Left kidney (tissue), 8 donors: ENCODE results near the gene IGSF22. TPM values are rescaled to one million over a fixed set of nuclear protein-coding genes. Genes with fewer than 3 reads are reported as not detected.

Experiments
- DNase-seq: peaks from one replicate; pipeline ENCODE4 v3.0.0-alpha.2; 2013
- long read RNA-seq, 8 donors: transcript quantifications; one replicate each; lab custom pipeline, GENCODE V29; 2026
- polyA plus RNA-seq: library from polyadenylated mRNA; unstranded; fragments of 120-200 nt; gene quantifications from one replicate; pipeline ENCODE4 v1.2.1, GENCODE V29; 2013; ENCODE audit not compliant: insufficient read length

The IGSF22 gene
- polyA plus RNA-seq, result 1.9 TPM
- long read RNA-seq, donor 1, result 0 reads
- long read RNA-seq, donor 2, result 0 reads
- long read RNA-seq, donor 3, result 0 reads
- long read RNA-seq, donor 4, result 0 reads
- long read RNA-seq, donor 5, result 0 reads
- long read RNA-seq, donor 6, result 0 reads
- long read RNA-seq, donor 7, result 0 reads
- long read RNA-seq, donor 8, result 0 reads

DNA sequence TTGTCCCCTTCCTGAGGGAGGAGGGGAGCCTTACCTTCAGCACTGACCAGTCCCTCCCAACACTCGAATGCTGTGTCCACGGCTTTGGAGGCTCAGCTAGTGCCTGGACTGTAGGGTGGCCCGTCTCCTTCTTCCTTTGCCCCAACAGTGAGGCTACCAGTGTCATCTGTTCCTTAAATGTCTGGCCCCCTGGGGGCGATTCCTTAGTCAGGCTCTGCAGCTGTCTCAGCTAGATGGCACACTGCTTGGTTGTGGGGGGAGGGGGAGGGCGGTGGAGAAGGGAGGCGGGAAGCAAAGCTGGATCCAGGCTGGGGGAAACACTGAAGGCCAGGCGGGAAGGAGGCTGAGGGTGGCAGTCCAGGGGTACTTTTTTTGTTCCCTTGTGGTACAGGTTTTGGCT, at the start of gene IGSF22:
Gene IGSF22 (minus strand): TSS at position 149 of the 400 bp plus-strand sequence. CDS start 1,952 bp downstream, outside the sequence.
- no peak for DNase-seq

DNA sequence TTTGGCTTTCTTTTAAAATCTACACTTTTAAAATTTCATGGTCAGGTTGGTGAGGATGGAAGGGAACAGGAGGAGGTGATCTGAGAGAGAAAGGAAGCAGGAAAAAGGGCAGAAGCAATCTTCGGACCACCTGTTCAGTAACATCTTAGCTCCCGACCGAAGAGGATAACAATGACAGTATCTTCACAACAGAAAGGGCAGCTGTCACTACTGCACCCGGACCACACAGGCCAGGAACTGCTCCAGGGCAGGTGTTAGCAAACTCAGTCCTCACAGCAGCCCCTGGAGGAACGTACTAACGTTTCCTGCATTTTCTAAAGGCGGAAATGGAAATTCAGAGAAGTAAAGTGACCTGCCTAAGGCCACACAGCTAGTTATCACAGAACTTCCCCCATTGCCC, 48.8 kb upstream of the IGSF22 start:
- no peak for DNase-seq

DNA sequence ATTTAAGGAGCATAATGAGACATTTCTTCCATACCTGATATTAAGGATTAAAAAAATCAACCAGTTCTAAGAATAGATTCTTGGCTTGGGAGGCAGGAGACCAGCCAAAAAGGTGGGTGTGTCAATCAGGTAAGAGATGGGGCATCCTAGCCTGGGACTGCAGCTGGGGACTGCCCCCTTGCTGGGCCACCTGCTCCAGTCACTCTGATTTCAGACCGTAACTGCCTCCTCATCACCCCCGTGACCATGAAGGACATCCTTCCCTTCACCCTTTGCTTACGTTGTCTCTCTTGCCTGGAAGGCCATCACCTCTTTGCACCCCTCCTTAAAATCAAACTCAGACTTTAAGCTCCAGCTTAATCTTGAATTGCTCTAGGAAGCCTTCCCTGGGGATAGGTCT, 47.7 kb upstream of the IGSF22 start:
- no peak for DNase-seq

GRCh38 chr11:18773104-18773503, 47.1 kb upstream of the IGSF22 start:
- DNase-seq, result no peak

DNA sequence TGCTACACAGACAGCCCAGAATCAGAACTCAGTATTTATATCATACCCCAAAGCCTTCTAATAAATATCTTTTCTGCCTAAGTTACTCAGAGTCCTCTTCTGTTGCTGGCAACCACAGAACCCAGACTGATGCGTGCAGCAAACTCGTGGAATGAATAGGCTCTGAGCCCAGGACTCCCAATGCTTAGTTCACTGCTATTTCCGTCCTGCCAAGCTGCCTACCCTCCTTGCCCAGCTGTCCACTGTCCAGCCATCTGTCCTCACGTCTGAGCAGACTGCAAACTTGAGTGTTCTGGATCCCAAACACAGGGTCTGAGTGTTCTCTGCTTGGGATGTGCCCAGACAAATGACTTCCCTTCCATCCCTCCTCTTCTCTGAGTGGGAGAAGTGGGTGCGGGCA, 46.2 kb upstream of the IGSF22 start:
- no peak for DNase-seq

DNA sequence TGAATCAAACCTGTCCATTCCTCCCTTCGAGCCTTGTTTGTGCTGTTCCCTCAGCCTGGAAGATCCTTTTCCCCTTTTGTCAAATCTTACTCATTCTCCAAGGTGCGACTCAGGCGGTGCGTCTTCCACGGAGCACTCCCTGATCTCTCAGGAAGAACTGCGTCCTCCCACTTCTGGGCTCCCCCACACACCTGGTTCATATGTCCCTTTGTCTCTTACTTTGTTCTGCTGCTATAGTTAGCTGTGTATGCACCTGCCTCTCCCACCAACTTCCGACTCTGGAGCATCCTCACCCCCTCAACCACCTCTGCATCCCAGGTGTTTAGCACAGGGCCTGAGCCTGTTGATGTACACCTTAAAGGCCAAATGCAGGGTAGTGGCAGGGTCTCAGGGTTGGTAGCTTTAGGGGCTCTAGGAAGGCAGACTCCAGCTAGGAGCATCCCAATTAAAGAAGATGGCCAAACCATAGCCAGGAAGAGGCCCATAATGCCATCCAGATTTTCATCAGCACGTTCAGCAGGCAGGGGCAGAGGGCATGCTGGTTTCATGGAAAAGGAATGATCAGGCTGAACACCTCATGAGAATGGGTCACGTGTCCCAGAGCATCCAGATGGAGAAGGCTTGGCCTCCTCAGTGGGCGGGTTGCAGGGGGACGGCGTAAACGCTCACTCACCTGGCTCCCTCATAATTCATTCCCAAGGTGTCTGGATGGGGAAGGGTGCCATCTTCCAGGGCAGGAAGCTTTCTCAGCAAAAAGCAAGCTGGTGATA, 45.5 kb upstream of the IGSF22 start:
- DNase-seq, result no peak

GRCh38 chr11:18770479-18771125, 44.6 kb upstream of the IGSF22 start:
- no peak for DNase-seq

- DNase-seq, result no peak
Measured at GRCh38 chr11:18769802-18770456, 43.9 kb upstream of the IGSF22 start.

- no peak for DNase-seq
Measured at GRCh38 chr11:18768978-18769377, 43.0 kb upstream of the IGSF22 start.

DNA sequence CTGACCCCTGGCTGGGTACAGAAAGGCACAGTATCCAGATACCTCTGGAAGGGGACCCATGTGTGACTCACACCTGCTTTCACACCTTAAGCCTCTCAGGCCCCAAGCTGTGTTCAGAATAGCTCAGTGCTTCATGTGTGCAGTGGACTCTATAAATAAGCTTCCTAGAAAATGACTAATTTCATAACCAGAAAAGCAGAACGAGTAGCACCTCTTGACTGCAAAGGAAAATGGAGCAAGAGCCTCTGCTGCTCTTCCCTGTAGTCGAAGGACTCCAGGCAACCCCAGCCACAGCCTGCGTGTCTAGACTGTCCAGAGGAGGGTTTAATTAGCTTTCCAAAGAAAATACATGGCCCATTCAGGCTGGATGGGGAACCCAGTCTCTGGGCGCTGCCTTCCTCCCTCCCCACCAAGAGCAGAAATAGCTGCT, 42.5 kb upstream of the IGSF22 start:
- no peak for DNase-seq

DNA sequence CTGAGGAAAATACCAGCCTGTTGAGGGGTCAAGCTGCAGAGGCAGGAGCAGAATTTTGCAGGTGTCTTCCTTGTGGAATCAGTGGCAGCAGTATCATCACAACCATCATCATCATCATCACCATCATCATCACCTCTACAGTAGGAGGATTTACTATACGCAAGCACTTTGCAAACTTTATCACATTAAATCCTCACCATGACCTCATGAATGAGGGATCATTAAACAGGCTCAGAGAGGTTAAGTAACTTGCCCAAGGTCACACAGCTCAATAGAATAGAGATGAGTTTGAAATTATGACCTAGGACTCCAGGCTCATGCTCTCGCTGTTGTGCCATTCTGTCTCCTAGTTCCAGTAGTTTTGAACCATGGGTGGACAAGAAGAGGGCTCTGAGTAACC, 40.0 kb upstream of the IGSF22 start:
- DNase-seq, result no peak

DNA sequence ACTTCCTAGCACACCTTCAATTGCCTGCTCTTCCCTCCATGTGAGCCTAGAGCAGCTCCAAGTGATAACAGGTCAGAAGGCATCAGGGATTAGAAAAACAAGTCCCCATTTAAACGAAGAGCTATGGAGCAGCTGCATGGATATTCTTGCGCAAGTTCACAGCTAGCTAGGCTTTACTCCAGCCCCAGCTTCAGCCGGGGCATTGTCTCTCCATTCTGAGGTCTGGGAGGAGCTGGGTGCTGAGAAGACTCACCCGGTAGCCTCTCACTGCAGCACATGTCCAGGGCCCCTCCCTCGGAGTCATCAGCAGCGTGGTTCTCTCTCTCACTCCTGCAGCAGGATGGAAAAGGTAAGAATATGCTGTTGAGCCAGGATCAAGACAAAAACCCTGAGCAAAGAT, 39.6 kb upstream of the IGSF22 start:
- DNase-seq, result no peak

GRCh38 chr11:18761741-18762140, 35.8 kb upstream of the IGSF22 start:
- no peak for DNase-seq

DNA sequence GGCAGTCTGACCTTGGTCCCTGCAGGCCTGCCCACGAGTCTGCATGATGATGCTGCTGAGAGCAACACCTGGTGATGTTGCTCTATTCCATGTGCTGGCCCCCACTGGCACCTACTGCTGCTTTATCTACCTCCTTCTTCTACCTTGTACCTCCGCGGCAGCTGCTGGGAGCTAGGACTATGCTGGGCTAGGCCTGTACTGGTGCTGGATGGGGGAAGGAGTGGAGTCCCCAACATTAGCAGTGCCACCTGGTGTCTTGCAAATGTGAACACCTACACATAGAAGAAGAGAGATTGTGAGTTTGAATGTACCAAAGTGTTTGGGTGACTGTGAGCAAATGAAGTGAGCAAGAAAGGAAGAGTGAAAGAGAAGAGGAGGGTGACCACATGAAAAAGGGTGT, 35.2 kb upstream of the IGSF22 start:
- no peak for DNase-seq

- no peak for DNase-seq
Measured at GRCh38 chr11:18757811-18758210, 31.8 kb upstream of the IGSF22 start.

DNA sequence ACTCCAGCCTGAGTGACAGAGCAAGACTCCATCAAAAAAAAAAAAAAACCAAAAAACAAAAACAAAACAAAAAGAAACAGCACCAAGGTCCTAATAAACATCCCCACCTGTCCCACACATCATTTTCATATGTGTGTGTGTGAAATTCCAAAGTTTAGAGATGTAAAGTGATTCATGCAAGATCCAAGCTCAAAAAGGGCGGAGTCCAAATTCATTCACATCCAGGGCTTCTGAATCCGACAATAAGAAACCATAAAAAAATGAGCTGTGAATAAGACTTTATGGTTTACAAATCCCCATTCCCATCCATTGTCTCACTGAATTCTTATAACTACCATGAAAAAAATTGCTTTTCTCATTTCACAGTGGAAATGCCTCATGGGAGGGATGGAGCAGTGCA, 30.9 kb upstream of the IGSF22 start:
- no peak for DNase-seq

DNA sequence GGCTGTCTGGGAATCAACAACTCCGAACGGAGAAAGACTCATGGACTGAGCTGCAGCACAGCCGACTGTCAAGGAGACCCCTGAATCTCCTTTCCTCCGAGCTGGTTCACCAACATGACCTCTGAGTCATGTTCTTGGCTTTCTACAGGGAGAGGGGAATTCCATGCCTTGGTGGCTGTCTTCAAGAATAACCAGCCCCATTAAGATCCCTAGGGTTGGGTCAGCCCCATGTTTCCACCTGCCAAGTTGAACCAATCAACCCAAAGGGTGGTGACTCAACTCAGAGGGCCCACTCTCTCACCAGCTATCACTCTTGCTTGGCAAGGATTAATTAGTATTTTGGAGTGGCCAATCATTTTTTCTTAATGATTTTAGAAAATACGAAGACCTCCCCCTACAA, 28.3 kb upstream of the IGSF22 start:
- DNase-seq, result no peak

DNA sequence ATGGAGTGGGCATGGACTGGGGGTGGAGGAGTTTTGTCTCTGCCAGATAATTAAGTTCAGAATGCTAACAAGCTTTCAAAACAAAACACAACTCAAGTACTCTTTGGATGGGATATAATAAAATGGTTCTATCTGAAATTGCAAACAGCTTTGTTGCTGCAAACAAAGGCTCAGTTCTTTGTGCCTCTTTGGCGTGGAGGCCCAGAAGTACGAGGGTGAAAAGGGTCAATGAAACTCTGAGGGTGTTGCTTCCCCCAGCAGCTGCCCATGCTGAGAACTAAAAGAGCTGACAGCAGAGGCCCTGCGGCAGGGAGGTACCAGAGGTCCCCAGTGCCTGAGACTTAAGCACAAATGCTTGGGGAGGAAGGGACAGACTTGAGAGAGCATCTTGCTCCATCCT, 26.5 kb upstream of the IGSF22 start:
- DNase-seq, result no peak

GRCh38 chr11:18750944-18751343, 25.0 kb upstream of the IGSF22 start:
- no peak for DNase-seq

GRCh38 chr11:18749681-18750319, 23.8 kb upstream of the IGSF22 start:
- no peak for DNase-seq

GRCh38 chr11:18748766-18749365, 22.9 kb upstream of the IGSF22 start:
- no peak for DNase-seq

GRCh38 chr11:18745251-18745650, 19.3 kb upstream of the IGSF22 start:
- no peak for DNase-seq
